HG03139 (cell line): ENCODE measurements around the gene PTGES3L.
"Not testable (repeated sequence)": the region's sequence is repeated elsewhere in the genome, so short reads cannot be mapped to it uniquely, and the experiment has no call there.

Source experiments
- ATAC-seq: cut with Tn5 transposase; IDR thresholded peaks from one replicate; pipeline ENCODE4 v1.9.1; 2021; ENCODE audit not compliant: unreplicated experiment

PTGES3L gene

DNA sequence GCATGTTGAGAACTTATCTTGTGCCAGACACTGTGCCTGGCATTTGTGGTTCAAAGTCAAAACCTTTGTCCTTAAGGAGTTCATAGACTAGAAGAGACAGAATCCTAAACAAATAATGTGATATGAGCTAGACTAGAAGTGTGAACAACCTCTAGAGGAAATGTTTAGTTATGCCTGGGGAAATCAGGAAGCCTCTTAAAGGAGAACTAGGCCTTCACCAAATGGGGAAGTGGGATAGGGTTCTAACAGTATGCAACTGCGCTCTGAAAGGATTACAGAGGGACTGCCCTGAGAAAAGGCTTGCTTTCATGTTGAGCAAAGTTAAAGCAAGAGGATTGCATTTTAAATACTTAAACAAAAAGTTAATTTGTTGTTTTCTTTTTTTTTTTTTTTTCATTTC lies 5.3 kb upstream of the PTGES3L start:
- ATAC-seq: no peak

DNA sequence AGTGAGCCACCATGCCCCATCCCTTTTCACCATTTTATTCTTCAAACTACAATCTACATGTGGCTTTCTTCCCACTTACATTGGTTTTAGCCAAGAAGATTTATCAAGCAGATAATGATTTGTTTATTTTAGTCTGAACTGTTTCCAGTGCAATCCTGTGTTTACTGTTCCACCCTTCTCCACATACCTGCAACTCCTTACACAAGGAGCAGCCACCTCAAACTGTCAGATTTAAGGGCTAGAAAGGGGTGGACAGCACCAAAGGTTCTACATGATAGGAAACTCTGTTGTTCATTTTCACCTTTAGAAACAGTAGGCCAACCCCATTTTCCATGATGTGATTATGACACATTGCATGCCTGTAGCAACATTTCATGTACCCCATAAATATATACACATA lies 2.4 kb upstream of the PTGES3L start:
- ATAC-seq: no peak

- ATAC-seq: peak; percentile 38
These were observed 1.0 kb upstream of the PTGES3L start for GRCh38 chr17:42980766-42981397.

DNA sequence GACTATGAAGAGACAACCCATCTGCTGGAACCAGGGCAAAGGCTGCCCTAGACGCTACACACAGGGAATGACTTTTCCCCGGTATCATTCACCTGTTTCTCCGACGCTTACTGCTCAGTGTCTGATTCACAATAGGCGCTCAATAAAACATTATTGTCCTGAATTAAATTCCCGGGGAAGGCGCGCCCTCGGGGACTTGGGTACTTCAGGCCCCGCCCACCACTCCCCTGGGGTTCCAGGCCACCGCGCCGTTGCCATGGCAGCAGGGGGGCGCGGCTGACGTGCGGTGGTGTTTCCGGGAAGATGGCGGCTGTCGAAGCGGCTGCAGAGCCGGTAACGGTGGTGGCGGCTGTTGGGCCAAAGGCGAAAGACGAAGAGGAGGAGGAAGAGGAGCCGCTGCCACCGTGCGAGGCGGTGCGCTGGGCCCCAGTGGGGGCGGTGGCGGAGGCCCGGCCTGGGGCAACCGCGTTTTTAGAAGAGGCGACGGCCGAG lies 440 bp upstream of the PTGES3L start, which contains the start of gene RUNDC1:
Gene RUNDC1, plus strand, starts transcription at position 292 of the 492 bp plus-strand sequence. Its CDS starts 12 bp downstream, at position 304.
- ATAC-seq: peak; percentile 59

DNA sequence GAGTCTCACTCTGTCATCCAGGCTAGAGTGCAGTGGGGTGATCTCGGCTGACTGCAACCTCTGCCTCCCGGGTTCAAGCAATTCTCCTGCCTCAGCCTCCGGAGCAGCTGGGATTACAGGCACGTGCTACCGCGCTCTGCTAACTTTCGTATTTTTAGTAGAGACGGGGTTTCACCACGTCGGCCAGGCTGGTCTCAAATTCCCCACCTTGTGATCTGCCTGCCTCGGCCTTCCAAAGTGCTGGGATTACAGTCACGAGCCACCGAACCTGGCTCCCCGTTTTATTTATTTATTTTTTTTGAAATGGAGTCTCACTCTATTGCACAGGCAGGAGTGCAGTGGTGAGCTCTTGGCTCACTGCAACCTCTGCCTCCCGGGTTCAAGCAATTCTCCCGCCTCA lies 4.2 kb downstream of the PTGES3L start:
- ATAC-seq: not testable (repeated sequence)

DNA sequence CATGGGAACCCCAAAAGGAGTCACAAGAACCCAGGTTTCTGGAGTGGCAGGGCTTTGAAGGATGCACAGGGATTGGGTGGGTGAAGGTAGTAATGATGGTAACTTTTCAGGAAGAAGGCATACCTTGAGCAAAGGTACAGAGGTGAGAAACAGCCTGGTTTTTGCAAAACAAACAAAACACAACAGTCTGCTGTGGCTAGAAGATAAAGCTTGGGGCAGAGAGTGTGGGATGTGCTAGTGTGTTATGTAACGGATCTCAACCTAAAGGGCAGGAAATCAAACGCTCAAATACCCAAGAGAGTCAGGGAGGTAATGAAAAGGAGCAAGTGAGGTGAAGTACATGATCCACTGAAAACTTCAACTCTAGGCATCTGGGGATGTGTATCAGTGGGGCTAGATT lies 4.6 kb downstream of the PTGES3L start:
- ATAC-seq: no peak

GRCh38 chr17:42973323-42973722 lies 6.6 kb downstream of the PTGES3L start:
- not testable (repeated sequence) for ATAC-seq

- ATAC-seq: no peak
These were observed 8.3 kb downstream of the PTGES3L start for GRCh38 chr17:42971589-42971988.

- ATAC-seq: no peak
These were observed 10.8 kb downstream of the PTGES3L start for GRCh38 chr17:42969001-42969581.

DNA sequence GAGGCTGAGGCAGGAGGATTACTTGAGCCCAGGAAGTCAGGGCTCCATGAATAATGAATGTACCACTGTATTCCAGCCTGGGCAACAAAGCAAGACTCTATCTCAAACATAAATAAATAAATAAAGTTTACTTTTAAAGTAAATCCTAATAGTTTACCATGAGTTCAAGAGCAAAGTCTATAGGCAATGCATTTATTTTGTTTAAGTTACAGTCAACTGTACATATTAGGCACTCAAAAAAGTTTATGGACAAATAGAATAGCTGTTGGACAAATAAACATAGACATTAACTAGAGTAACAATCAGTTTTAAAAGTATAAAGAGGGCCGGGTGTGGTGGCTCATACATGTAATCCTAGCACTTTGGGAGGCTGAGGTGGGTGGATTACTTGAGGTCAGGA lies 12.0 kb downstream of the PTGES3L start:
- ATAC-seq: no peak

- peak; percentile 84 for ATAC-seq
These were observed 15.5 kb downstream of the PTGES3L start, which contains the start of gene AARSD1 for GRCh38 chr17:42964161-42964932. Gene AARSD1 (minus strand): TSS chr17:42964454. CDS start chr17:42964440, 14 bp downstream.

DNA sequence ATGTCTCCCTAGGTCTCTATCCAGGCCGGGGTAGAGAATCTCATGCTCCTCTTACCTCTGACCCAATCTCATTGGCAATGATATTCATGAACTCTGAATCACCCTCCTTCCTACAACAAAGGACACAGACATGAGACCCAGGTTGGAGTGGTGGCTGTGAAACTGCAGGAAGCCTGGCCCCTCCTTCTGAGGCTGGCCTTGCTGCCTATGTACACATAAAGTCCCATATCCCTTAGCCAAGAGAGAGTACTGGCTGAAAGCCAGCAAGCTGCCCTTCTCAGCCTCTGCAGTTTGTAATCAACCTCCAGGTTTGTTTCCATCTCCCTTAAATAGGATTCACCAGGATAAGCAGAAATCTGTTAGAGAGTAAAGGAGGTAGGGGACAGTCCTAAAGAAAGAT lies 26.2 kb downstream of the PTGES3L start:
- ATAC-seq: no peak

DNA sequence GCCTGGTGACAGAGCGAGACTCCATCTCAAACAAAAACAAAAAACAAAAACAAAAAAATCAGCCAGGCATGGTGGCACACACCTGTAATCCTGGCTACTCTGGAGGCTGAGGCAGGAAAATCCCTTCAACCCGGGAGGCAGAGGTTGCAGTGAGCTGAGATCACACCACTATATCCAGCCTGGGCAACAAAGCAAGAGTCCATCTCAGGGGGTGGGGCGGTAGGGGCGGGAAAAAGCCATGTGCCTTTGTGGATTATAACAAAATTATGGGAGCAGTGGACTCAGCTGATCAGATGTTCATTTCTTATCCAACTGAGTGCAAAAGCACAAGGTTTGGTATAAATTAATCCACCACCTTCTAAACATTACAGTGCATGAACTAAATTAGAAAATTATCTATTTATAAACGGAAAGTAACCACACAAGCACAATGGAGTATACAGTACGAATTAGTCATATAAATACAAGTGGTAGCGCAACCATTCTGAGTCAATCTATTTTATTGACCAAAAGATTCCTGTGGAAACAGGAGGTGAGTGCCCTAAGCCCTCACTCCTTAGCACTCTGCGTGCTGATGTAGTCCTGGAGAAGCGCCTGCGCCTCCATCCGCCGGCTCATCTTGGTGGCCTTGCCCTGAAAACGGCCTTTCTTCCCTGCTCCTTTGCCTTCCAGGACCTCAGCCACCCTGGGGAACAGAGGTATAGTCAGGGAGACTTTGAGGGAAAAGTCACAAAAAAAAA lies 29.7 kb downstream of the PTGES3L start:
- ATAC-seq: no peak

- ATAC-seq: no peak
These were observed 33.1 kb downstream of the PTGES3L start for GRCh38 chr17:42946812-42947211.

DNA sequence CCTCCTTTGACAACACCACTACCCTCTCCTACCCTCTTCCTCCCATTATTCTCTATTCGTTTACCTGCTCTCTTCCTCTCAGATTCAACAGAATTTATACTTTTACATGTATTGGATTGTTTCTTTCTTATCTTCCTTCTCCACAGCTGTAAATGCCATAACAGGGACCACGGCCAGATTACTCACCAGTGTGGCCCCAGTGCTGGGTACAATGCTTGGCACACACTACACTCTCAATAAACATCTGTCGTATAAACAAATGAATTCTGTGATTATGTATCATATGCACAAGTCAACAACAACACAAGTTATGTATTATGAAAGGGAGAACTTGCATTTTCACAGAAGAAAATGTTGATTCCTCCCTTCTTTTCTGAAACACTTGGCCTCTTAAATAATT lies 35.7 kb downstream of the PTGES3L start:
- no peak for ATAC-seq

DNA sequence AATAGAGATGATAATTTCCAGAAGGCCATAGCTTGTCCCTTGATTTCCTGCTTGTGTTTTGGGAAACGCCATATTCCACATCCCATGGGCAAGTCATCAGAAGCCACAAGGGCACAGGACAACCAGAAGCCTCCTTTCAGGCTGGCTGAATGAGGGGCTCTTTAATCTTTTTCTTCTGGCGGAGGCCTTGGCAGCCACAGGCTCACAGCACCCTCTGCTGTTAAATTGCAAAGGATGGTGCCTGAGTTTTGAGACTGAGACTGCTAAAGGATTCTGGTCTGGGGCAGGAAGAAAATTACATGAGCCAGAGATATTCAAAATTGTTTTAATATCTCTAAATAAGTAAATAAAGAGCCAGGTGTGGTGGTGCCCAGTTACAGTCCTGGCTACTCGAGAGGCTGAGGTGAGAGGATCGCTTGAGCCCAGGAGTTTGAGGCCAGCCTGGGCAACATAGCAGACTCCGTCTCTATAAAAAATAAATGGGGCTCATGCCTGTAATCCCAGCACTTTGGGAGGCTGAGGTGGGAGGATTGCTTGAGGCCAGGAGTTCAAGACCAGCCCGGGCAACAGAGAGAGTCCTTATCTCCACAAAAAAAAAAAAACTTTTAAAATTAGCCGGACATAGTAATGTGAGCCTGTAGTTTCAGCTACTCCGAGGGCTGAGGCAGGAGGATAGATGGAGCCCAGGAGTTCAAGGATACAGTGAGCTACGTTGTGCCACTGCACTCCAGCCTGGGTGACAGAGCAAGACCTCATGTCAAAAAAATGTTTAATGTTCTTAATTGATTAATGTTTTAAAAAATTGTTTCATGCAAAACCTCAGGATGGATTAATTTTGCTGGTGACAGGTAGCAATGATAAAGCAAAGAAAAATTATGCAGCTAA lies 41.9 kb downstream of the PTGES3L start:
- ATAC-seq: no peak

DNA sequence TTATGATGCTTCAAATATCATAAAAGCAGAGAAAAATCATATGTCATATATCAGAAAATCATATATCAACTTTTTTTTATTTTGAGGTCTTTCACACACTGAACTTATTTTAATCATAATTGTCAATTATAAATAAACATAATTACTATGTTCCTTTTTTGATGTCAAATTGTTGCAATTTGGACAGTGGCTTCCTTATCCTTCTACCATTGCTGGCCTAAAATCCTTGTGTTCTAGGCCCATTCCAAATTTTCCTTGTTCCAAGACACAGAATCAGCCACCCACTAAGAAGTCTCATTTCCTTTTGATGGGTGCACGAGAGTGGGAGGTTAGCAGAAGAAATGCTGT lies 50.4 kb downstream of the PTGES3L start:
- ATAC-seq: no peak

GRCh38 chr17:42928714-42929496 lies 51.0 kb downstream of the PTGES3L start:
- ATAC-seq: no peak

- no peak for ATAC-seq
These were observed 55.0 kb downstream of the PTGES3L start for GRCh38 chr17:42924891-42925290.
